HG02852 (cell line): ENCODE measurements around the gene CHRM2.

Source experiments
- ATAC-seq: cut with Tn5 transposase; IDR thresholded peaks from one replicate; pipeline ENCODE4 v1.9.1; 2021; ENCODE audit warnings: mild to moderate bottlenecking, moderate library complexity; ENCODE audit not compliant: unreplicated experiment

Gene CHRM2

GRCh38 chr7:137018468-137018867, 150.0 kb downstream of the CHRM2 start:
- no peak for ATAC-seq

- ATAC-seq = no peak
Observed at GRCh38 chr7:137020351-137020750, 151.9 kb downstream of the CHRM2 start.

GRCh38 chr7:137025469-137026175, 157.2 kb downstream of the CHRM2 start:
- ATAC-seq = no peak

- ATAC-seq = no peak
Observed at GRCh38 chr7:137026176-137026500, 157.7 kb downstream of the CHRM2 start.

- no peak for ATAC-seq
Observed at GRCh38 chr7:137032436-137032835, 164.0 kb downstream of the CHRM2 start.

GRCh38 chr7:137036768-137037167, 168.3 kb downstream of the CHRM2 start:
- no peak for ATAC-seq

GRCh38 chr7:137038706-137039105, 170.3 kb downstream of the CHRM2 start:
- no peak for ATAC-seq

GRCh38 chr7:137040745-137041144, 172.3 kb downstream of the CHRM2 start:
- no peak for ATAC-seq

- no peak for ATAC-seq
Observed at GRCh38 chr7:137045573-137045972, 177.1 kb downstream of the CHRM2 start.

- ATAC-seq = no peak
Observed at GRCh38 chr7:137069249-137069963, 201.0 kb downstream of the CHRM2 start.
